B cell (primary cell): Measurements from ENCODE around the gene SMAGP. TPM values are rescaled to one million over a fixed set of nuclear protein-coding genes. Genes with fewer than 3 reads are reported as not detected.
"Not testable (repeated sequence)": the region's sequence is repeated elsewhere in the genome, so short reads cannot be mapped to it uniquely, and the experiment has no call there.

ENCODE experiments used
- ATAC-seq: fragments of 200-7000 bp; cut with Tn5 transposase; one replicate; pipeline ENCODE4 v1.10.0; 2021; ENCODE audit warnings: low read depth, mild to moderate bottlenecking, moderate number of reproducible peaks, moderate library complexity
- CTCF ChIA-PET: fragments of 350-600 bp; sonication (Branson Sonifier 250); formaldehyde crosslinking; loops from one replicate; lab custom pipeline; 2021; ENCODE audit warnings: antibody characterized with exemption, inconsistent platforms; lab: Charles Lee
- POLR2A ChIA-PET: fragments of 350-600 bp; sonication (Branson Sonifier 250); formaldehyde crosslinking; loops from one replicate; lab custom pipeline; 2021; ENCODE audit warnings: antibody characterized with exemption; lab: Charles Lee
- DNase-seq: peaks from one replicate; pipeline ENCODE4 v3.0.0; 2013
- H2AFZ ChIP-seq: 2 replicates; pipeline ENCODE4 v1.6.1; 2012; ENCODE audit warnings: mild to moderate bottlenecking, low read depth, low read length; ENCODE audit not compliant: insufficient read depth, poor library complexity, severe bottlenecking
- H3K27ac ChIP-seq, 2 donors: 1 replicate in 1 of 2; 2 replicates in 1 of 2; pipeline ENCODE4 v1.5.1; 2012 to 2013; ENCODE audit warnings: low read length in 2 of 2, mild to moderate bottlenecking in 2 of 2, moderate library complexity in 1 of 2
- H3K27me3 ChIP-seq, 4 experiments: fragments of 200-600 bp in 1 of 4; sonication (generic) in 1 of 4; replicated peaks in 1 of 4; 1 replicate in 2 of 4; 2 replicates in 2 of 4; pipeline versions ENCODE4 v1.6.1 to v1.7.0; 2013 to 2016; ENCODE audit warnings: low read length in 3 of 4, mild to moderate bottlenecking in 2 of 4, mixed read lengths in 1 of 4, moderate library complexity in 1 of 4; ENCODE audit not compliant: insufficient read depth in 4 of 4, control insufficient read depth in 3 of 4; ENCODE audit errors: control extremely low read depth in 1 of 4
- H3K36me3 ChIP-seq, 2 experiments: replicated peaks in 1 of 2; 1 replicate in 1 of 2; 2 replicates in 1 of 2; pipeline versions ENCODE4 v1.6.1 to v1.7.1; 2013; ENCODE audit warnings: low read length in 1 of 2; ENCODE audit not compliant: insufficient read depth in 2 of 2, control insufficient read depth in 1 of 2; ENCODE audit errors: control extremely low read depth in 1 of 2, extremely low read depth in 1 of 2
- H3K4me1 ChIP-seq, 2 donors: fragments of 200-600 bp in 1 of 2; sonication (generic) in 1 of 2; 1 replicate in 1 of 2; 2 replicates in 1 of 2; pipeline versions ENCODE4 v1.5.1 to v1.6.1; 2013 to 2017; ENCODE audit warnings: low read length in 2 of 2; ENCODE audit not compliant: control insufficient read depth in 2 of 2, insufficient read depth in 2 of 2
- H3K4me2 ChIP-seq: replicated peaks from 2 replicates; pipeline ENCODE3; 2012; ENCODE audit warnings: mild to moderate bottlenecking, low read depth, low read length; ENCODE audit not compliant: poor library complexity, severe bottlenecking
- H3K4me3 ChIP-seq, 5 experiments: fragments of 200-600 bp in 1 of 5; sonication (generic) in 1 of 5; 1 replicate in 3 of 5; 2 replicates in 2 of 5; pipeline versions ENCODE4 v1.5.1 to v1.7.0; 2011 to 2016; ENCODE audit warnings: low read length in 4 of 5, mild to moderate bottlenecking in 4 of 5, low read depth in 2 of 5, control low read depth in 1 of 5, moderate library complexity in 1 of 5; ENCODE audit not compliant: insufficient read depth in 1 of 5; ENCODE audit errors: control extremely low read depth in 1 of 5, extremely low read depth in 1 of 5
- H3K79me2 ChIP-seq: fragments of 200-600 bp; sonication (generic); one replicate; pipeline ENCODE4 v1.6.0; 2016; ENCODE audit warnings: low read length; ENCODE audit not compliant: control insufficient read depth, insufficient read depth
- H3K9ac ChIP-seq: fragments of 200-600 bp; sonication (generic); 2 replicates; pipeline ENCODE4 v1.6.1; 2017; ENCODE audit warnings: mild to moderate bottlenecking, low read length, moderate library complexity
- H3K9me3 ChIP-seq, 3 donors: one replicate each; pipeline versions ENCODE4 v1.6.1 to v1.7.1; 2013; ENCODE audit warnings: low read length in 2 of 3; ENCODE audit not compliant: control insufficient read depth in 2 of 3, insufficient read depth in 1 of 3; ENCODE audit errors: control extremely low read depth in 1 of 3
- H4K20me1 ChIP-seq: 2 replicates; pipeline ENCODE4 v1.6.0; 2012; ENCODE audit warnings: mild to moderate bottlenecking, low read length; ENCODE audit not compliant: insufficient read depth, control insufficient read depth, poor library complexity, severe bottlenecking
- H3K27ac Mint-ChIP-seq: one replicate; pipeline ENCODE4 v1.8.0; 2021; ENCODE audit warnings: mixed read lengths
- H3K27me3 Mint-ChIP-seq: one replicate; pipeline ENCODE4 v1.8.0; 2021; ENCODE audit warnings: mixed read lengths
- H3K4me1 Mint-ChIP-seq: one replicate; pipeline ENCODE4 v1.8.0; 2021; ENCODE audit warnings: mixed read lengths
- H3K4me3 Mint-ChIP-seq: one replicate; pipeline ENCODE4 v1.8.0; 2021; ENCODE audit warnings: mixed read lengths
- H3K9me3 Mint-ChIP-seq: one replicate; pipeline ENCODE4 v1.8.0; 2022; ENCODE audit warnings: mixed read lengths; ENCODE audit not compliant: insufficient read depth
- CTCF ChIP-seq: fragments of 200-600 bp; IDR thresholded peaks from one replicate; pipeline ENCODE4 v1.8.0; 2022; ENCODE audit warnings: antibody characterized with exemption, mild to moderate bottlenecking
- EZH2 ChIP-seq: IDR thresholded peaks from 2 replicates; pipeline ENCODE4 v1.6.1; 2012; ENCODE audit warnings: borderline replicate concordance, low read depth, mild to moderate bottlenecking, moderate library complexity, low read length; ENCODE audit not compliant: insufficient read depth, poor library complexity, severe bottlenecking
- WGBS: methylation state at CpG from one replicate; pipeline ENCODE4 v1.1.5; 2013; ENCODE audit warnings: missing lambda C conversion rate; ENCODE audit not compliant: insufficient coverage; 5-methylcytosine and 5-hydroxymethylcytosine counted together
- intact Hi-C: fragments of 100-400 bp; cut with micrococcal nuclease; formaldehyde crosslinking; loops from one replicate; pipeline ENCODE4 v1.10.0; 2022
- polyA plus RNA-seq: library from polyadenylated mRNA; depleted of rRNA; stranded (reverse); fragments of >200 nt; gene quantifications from 2 replicates; pipeline ENCODE4 v1.2.3, GENCODE V29; 2012
- total RNA-seq, 2 donors: library from RNA; stranded (reverse); fragments of 120-200 nt in 1 of 2; gene quantifications; 1 replicate in 1 of 2; 2 replicates in 1 of 2; pipeline versions ENCODE4 v1.2.3 to v1.2.4, GENCODE V29; 2013 to 2022

Gene SMAGP
- total and polyA plus RNA-seq, 2 donors (not counting 1 experiment from before 2014, with no cell fraction given), result 10.4 to 21.6 TPM

- Histone ChIP-seq H3K4me3 (peak overlapping the region in 4 of 5 experiments; percentile 31 to 60 (median 47)), H3K27ac (peak overlapping the region; percentile 55 to 88), H3K9me3 (peaks cover 0 to 1% (median 0%) of the 10 kb centered on the region in 3 donors), H3K79me2 (peaks cover 90% of the 10 kb centered on the region), H3K4me2 (peak overlapping the region; percentile 83), H4K20me1 (no peaks in the 10 kb centered on the region), H2AFZ (peak overlapping the region; percentile 63), H3K27me3 (no peaks in the 10 kb centered on the region), H3K9ac (peak overlapping the region; percentile 61), H3K4me1 (peaks cover 55 to 62% of the 10 kb centered on the region in 2 donors), H3K36me3 (peaks cover 0 to 22% of the 10 kb centered on the region in 2 experiments)
- POLR2A ChIA-PET, result interaction anchor here (0.6 to 1.9 kb wide), 7 partner anchors 11 to 235 kb away, joined by 3 to 8 read pairs (median 4); partner anchors contain the start of gene CSRNP2
- peak overlapping the region; percentile 89 for H3K4me3 Mint-ChIP-seq
- CTCF ChIA-PET, result interaction anchor here (0.9 to 11.9 kb wide), 8 partner anchors 10 to 55 kb away, joined by 3 to 148 read pairs (median 5); partner anchors contain the start of gene SMAGP
- no CpG with 5 or more reads among the region's 3 CpGs for WGBS
- TF ChIP-seq CTCF (no peak), EZH2 (no peak)
- intact Hi-C loops, result no loop called here
- peaks cover 73% of the 10 kb centered on the region for H3K4me1 Mint-ChIP-seq
- peak overlapping the region; percentile 99 for H3K27ac Mint-ChIP-seq
- no peaks in the 10 kb centered on the region for H3K27me3 Mint-ChIP-seq
- no peaks in the 10 kb centered on the region for H3K9me3 Mint-ChIP-seq
- ATAC-seq, result peak; percentile 48
- DNase-seq, result peak; percentile 58
Observed at GRCh38 chr12:51318846-51319599, 48.8 kb upstream of the SMAGP start.

DNA sequence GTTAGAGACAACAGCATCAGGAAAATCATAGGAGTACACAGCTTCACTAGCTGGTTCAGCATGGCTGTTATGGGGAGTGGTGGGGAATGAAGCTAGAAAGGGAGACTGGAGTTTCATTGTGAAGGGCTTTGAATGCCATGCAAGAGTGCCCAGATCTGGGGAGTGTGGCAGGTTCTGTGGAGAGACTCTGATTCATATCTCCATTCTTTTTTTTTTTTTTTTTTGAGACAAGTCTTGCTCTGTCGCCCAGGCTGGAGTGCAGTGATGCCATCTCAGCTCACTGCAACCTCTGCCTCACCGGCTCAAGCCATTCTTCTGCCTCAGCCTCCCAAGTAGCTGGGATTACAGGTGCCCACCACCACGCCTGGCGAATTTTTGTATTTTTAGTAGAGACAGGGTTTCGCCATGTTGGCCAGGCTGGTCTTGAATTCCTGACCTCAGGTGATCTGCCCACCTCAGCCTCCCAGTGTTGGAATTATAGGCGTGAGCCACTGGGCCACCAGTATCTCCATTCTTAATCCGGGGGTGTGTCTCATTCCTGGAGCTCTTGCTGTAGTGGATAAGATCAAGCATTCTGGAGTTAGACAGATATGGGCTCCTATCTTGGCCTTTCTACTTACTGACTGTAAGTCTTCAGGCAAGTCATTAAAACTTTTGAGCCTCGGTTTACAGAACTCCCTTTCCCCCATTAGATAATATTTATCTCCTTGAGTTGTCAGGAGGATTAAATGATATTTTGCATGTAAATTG, 48.0 kb upstream of the SMAGP start:
- H3K79me2 ChIP-seq, result peaks cover 89% of the 10 kb centered on the region
- peaks cover 3 to 27% of the 10 kb centered on the region in 2 experiments for H3K36me3 ChIP-seq
- Mint-ChIP-seq H3K4me3 (peak overlapping the region; percentile 89), H3K4me1 (peaks cover 65% of the 10 kb centered on the region), H3K27ac (peak overlapping the region; percentile 99)
- H3K9me3 ChIP-seq, DNase-seq, intact Hi-C loops, H3K9me3 Mint-ChIP-seq, H4K20me1 ChIP-seq, H3K27me3 ChIP-seq, H3K27me3 Mint-ChIP-seq, ATAC-seq: not testable (repeated sequence)
- 87% methylated on average over 3 of the region's 8 CpGs for WGBS
- peak overlapping the region; percentile 83 for H3K4me2 ChIP-seq
- peak overlapping the region in 3 of 5 experiments; percentile 37 to 60 (median 57) for H3K4me3 ChIP-seq
- peaks cover 55 to 61% of the 10 kb centered on the region in 2 donors for H3K4me1 ChIP-seq
- peak overlapping the region; percentile 61 for H3K9ac ChIP-seq
- H3K27ac ChIP-seq, result peak overlapping the region; percentile 55 to 88
- ChIA-PET POLR2A (interaction anchor here (0.6 to 0.9 kb wide), 6 partner anchors 11 to 80 kb away, joined by 3 to 8 read pairs (median 4); no protein-coding TSS in a partner anchor), CTCF (interaction anchor here (0.9 to 11.9 kb wide), 8 partner anchors 10 to 54 kb away, joined by 3 to 148 read pairs (median 5); partner anchors contain the start of gene SMAGP)
- H2AFZ ChIP-seq, result peak overlapping the region; percentile 63
